Bronchial epithelial cell (primary cell): ENCODE measurements around the gene ZFYVE26. TPM values are rescaled to one million over a fixed set of nuclear protein-coding genes. Genes with fewer than 3 reads are reported as not detected.

Experiments used
- DNase-seq: peaks from one replicate; pipeline ENCODE4 v3.0.0-alpha.2; 2010; ENCODE audit warnings: low read depth
- FAIRE-seq: peaks from 2 replicates; lab custom pipeline; 2011; peaks lifted over from hg19 to GRCh38; lab: Jason Lieb, UNC
- H3K27me3 ChIP-seq: 2 replicates; pipeline ENCODE4 v1.5.1; 2011; ENCODE audit warnings: low read length; ENCODE audit not compliant: control insufficient read depth, insufficient read depth
- H3K36me3 ChIP-seq: 2 replicates; pipeline ENCODE4 v1.5.1; 2011; ENCODE audit warnings: low read length; ENCODE audit not compliant: control insufficient read depth, insufficient read depth
- H3K4me3 ChIP-seq: 2 replicates; pipeline ENCODE4 v1.5.1; 2011; ENCODE audit warnings: mild to moderate bottlenecking, low read depth, low read length, control low read depth
- total RNA-seq: library from RNA; depleted of rRNA; stranded (reverse); fragments of >200 nt; gene quantifications from 2 replicates; pipeline ENCODE4 v1.2.1, GENCODE V29; 2014
- TF ChIP-seq, protein P1 (sequence below): IDR thresholded peaks from 2 replicates; pipeline ENCODE4 v1.5.1; 2011; ENCODE audit warnings: mild to moderate bottlenecking, moderate library complexity, low read length, control low read depth, inconsistent platforms; ENCODE audit not compliant: insufficient read depth, severe bottlenecking

ZFYVE26 gene
- total RNA-seq, 1 donor from 2014 or later = 11.3 TPM

DNA sequence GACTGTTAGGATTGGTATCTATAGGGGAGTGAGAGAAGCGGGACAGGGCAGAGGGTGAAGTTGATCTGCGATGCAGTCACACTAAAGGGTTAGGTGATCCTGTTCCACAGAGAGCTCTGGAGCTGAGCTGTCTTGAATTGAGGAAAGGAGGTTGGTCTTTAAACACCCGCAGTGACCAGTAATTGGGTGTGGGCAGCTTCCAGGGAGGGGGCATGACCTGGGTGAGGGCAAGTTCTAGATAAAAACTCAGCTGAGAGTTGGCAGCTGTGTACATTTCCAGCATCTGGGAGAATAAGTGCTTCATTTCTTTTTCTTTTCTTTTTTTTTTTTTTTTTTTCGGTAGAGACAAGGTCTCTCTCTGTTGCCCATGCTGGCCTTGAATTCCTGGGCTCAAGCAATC is 79.6 kb downstream of the ZFYVE26 start:
- Histone ChIP-seq H3K4me3 (no peak overlapping the region), H3K36me3 (no peaks in the 10 kb centered on the region), H3K27me3 (no peaks in the 10 kb centered on the region)
- FAIRE-seq = no peak
- DNase-seq = no peak
- TF ChIP-seq, protein P1, sequence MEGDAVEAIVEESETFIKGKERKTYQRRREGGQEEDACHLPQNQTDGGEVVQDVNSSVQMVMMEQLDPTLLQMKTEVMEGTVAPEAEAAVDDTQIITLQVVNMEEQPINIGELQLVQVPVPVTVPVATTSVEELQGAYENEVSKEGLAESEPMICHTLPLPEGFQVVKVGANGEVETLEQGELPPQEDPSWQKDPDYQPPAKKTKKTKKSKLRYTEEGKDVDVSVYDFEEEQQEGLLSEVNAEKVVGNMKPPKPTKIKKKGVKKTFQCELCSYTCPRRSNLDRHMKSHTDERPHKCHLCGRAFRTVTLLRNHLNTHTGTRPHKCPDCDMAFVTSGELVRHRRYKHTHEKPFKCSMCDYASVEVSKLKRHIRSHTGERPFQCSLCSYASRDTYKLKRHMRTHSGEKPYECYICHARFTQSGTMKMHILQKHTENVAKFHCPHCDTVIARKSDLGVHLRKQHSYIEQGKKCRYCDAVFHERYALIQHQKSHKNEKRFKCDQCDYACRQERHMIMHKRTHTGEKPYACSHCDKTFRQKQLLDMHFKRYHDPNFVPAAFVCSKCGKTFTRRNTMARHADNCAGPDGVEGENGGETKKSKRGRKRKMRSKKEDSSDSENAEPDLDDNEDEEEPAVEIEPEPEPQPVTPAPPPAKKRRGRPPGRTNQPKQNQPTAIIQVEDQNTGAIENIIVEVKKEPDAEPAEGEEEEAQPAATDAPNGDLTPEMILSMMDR = no peak

DNA sequence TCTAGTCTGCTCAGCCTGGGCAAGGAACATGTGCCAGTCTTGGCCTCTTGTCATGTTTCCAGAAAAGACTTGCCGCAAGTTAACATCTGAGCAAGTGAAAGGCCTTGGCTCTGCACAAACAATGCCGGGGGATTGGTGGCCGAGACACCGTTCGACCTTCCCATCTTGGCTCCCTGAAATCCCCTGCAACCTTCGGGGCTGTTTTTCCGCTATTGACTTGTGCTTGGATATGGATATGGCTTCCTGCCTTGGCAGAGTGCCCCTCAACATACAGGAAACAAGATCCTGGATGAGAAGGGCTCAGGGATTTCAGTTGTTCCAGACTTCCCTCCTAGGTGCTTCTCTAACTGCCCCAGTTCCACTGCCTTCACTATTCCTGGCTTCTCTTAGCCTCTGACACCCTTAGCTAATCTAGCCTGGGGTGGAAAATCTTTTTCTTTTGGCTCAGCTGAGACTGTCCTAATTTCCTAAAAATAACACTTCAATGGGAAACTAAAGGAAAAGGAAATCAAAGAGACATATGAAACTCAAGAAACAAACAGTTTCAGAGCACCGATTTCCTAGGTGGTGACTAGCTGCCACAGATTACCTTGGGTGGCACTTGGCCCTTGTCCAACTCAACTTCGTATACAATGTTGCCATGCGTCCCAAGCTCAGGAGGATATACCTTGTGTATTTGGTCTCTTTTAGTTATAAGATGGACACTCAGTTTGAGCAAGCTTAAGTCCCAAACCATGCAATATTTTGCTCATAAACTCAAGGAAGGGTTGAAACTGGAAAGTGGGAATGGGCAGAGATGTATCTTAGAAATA is 80.8 kb downstream of the ZFYVE26 start:
- DNase-seq (no peak), FAIRE-seq (no peak)
- no peaks in the 10 kb centered on the region for H3K36me3 ChIP-seq
- no peaks in the 10 kb centered on the region for H3K27me3 ChIP-seq
- TF ChIP-seq, protein P1 = no peak
- H3K4me3 ChIP-seq = no peak overlapping the region

DNA sequence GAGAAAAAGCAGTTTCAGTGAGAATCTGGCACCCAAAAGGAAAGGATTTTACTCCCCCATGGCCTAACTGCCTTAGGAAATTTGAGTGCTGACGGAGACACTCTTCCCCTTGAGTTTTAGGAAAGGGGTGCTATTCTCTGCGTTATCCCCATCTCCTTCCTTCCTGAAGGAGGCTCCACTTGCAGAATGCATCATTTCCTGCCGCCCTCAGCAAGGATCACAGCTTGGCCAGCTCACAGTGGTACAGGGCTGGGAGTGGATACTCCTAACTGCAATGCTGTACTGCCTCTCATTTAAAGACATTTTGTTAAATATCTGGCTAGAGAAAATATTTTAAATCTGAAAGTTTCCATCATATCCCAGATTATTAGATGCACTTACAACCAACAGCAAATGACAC is 81.7 kb downstream of the ZFYVE26 start:
- DNase-seq = no peak
- no peak for FAIRE-seq
- H3K27me3 ChIP-seq = no peaks in the 10 kb centered on the region
- no peaks in the 10 kb centered on the region for H3K36me3 ChIP-seq
- no peak overlapping the region for H3K4me3 ChIP-seq
- TF ChIP-seq, protein P1 = no peak

- TF ChIP-seq, protein P1 = no peak
- FAIRE-seq (no peak), DNase-seq (no peak)
- Histone ChIP-seq H3K27me3 (no peaks in the 10 kb centered on the region), H3K36me3 (no peaks in the 10 kb centered on the region), H3K4me3 (no peak overlapping the region)
Observed at GRCh38 chr14:67733616-67734015, 82.8 kb downstream of the ZFYVE26 start.

GRCh38 chr14:67729072-67729885 is 87.1 kb downstream of the ZFYVE26 start:
- TF ChIP-seq, protein P1 = no peak
- DNase-seq (peak; percentile 65), FAIRE-seq (peak; percentile 23)
- Histone ChIP-seq H3K27me3 (no peaks in the 10 kb centered on the region), H3K36me3 (no peaks in the 10 kb centered on the region), H3K4me3 (peak overlapping the region; percentile 5)
